Suppressor macrophage treated with lipopolysaccharide for 4 hours (primary cell): ENCODE data around the gene RIN2.
A peak's percentile ranks its signal among the peaks of the same experiment; 100 is the strongest.

Experiments used
- DNase-seq: peaks from one replicate; pipeline ENCODE4 v3.0.0-alpha.2; 2020

The RIN2 gene

DNA sequence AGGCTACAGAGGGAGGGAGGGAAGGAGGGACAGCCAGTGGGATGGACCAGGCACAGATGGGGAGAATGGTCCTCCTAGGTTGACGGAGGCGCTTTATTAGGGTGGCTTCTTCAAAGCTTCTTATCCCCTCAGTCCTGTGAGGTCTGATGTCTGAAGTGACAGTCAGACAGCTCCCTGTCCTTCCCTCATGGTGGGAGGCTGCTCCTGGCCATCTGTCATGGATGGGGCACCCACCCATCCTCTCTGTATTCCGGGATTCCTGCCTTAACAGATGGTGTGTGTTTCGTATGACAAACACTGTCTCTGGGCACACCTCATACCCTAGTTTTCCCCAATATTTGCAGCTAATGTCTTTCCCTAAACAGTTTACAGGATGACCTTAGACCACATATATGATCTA, 7.9 kb downstream of the RIN2 start:
- no peak for DNase-seq

- DNase-seq = no peak
Measured at GRCh38 chr20:19767070-19767469, 9.0 kb downstream of the RIN2 start.

- DNase-seq = no peak
Measured at GRCh38 chr20:19768325-19768842, 10.3 kb downstream of the RIN2 start.

GRCh38 chr20:19769507-19769906, 11.4 kb downstream of the RIN2 start:
- no peak for DNase-seq

DNA sequence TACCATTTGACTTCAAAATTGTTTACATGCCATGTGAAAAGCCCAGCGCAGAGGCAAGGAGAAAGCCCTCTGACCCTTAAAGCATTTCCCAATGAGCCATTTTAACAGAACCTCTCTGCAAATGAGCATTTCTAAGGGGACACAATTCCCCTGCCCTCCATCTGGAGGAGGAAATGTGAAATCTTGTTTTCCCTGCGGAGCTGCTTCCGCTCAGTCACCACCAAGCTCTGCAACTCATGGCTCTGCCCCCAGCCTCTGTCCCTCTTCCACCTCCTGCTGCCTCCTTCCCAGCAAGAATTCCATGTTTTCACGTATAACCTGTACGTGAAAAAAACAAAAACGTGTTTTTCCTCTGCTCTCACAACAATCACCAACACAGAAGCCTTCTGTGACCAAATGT, 12.3 kb downstream of the RIN2 start:
- DNase-seq = no peak

GRCh38 chr20:19771031-19771430, 13.0 kb downstream of the RIN2 start:
- no peak for DNase-seq

DNA sequence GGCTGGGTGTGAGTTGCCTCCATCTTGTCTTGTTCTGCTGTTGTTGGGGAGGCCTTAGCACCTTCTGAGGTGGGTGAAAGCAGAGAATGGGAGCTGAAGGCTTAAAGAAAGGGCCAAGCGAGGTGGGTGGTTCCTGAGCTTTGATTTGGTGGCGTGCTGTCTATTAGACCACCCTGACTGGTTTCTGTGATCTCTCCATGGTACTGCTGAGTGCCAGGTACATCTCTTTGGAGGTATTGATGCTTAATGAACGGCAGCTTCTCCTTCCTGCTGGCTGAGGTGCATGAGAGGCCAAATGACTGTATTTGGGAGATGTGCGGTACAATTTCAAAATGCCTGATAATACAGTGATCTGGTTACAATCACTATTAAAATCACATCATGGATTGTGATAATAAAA, 15.4 kb downstream of the RIN2 start:
- no peak for DNase-seq

DNA sequence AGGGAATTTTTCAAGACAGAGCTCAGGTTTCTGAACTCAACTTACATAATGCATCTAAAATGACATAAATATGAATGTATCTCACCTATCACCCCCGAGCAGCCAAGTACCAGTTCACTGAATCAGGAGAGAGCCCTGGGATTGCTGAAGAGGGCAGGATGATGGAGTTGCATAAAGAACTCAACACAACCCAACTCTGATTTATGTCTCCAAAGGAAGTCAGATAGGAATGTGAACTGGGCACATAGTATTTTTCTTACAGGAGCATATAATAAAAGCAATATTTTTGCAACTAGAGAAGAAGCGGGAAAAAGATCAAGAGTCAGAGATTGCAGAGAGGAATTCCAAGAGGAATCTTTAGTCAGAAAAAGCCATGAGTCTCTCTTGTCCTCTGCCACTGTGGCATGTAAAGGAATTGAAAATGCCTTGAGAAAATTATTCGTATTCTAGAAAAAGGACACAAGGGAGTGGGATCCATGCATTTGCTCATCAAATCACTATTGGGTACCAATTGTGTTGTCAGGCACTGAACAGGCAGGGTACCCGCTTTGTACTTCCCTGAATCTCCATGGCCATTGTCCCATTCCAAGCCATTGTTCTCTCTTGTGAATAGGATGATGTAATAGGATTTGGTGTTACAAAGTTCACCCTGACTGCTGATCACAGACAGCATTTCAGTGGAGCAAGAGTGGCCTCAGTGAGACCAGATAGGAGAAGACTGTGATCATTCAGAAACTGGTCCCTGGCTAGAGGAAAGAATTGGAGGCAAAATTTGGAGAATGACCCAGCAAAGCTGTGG, 16.3 kb downstream of the RIN2 start:
- no peak for DNase-seq

DNA sequence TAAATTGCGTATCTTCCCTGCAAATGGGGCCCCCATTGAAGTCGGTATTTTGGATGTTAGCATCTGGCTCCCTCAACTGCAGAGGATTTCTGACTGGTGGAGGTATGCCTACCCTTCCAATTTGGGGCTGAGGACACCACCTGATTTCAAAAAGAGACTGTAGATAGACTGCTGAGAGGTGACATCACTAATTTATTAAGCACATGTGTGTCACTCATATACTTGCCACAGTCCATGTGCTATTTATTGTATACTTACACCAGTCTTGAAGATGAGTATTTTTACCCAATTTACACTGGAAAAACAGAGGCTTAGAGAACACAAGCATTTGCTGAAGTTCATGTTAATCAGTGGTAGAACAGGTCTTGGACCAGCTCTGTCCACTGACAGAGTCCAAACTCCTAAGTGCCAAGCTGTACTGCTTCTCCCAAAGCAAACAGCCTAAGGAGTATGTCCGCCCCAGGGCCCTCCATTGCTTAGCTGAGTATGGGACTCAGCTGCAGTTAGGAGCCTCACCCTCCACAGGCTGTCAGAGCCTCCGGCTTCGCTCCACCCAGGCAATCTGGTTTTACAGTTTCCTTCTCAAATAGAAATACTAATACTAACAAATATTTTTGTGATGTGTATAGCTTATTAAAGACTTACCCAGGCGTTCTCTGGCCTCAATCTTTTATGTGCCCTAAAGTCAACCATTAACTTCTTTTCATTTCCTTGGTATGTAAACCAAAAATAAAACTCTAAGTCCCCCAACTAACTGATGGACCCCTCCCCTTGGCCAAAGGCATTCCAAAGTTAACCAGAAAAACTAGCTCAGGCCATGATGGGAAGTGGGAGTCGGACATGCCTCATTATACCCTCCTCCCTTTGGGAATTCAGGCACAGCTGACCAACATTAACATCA, 17.5 kb downstream of the RIN2 start:
- no peak for DNase-seq

- DNase-seq = no peak
Measured at GRCh38 chr20:19777315-19777714, 19.3 kb downstream of the RIN2 start.

DNA sequence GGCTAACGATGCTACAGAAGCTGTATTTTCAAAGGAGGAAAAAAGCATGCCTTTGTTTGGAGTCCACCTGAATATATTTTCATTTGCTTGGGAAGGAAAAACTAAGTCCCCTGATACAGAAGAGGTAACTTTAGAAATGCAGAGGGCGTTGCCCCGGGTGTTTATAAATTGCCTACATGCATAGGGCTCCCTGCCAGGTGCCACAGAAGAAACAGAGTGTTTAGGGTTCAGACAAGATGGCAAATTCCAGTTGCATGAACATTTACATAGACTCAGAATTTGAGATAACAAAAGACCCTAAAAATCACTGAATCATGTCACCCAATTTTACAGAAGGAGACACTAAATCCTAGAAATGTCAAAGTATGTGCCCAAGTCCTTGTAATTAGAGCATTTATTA, 19.9 kb downstream of the RIN2 start:
- DNase-seq = no peak

GRCh38 chr20:19778404-19778803, 20.3 kb downstream of the RIN2 start:
- DNase-seq = no peak

DNA sequence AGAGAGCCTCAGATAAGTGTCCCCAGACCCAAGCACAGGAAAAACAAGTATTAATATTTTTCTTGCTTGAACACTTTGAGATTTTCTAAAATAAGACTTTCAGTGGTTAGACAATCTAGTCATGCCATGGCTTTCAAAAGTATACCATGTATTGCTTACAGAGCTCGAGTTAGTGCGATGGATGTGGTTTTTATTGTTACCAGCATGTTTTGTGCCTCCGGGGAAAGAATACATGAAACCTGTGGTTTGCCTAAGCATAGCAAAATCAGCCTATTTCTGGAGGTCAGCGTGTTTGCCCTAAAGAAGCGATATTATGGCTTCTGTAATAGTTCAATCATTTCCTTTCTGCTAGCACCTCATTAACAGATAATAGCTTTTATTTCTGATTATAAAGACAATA, 21.6 kb downstream of the RIN2 start:
- no peak for DNase-seq

GRCh38 chr20:19780261-19780660, 22.2 kb downstream of the RIN2 start:
- DNase-seq = no peak

- DNase-seq = no peak
Measured at GRCh38 chr20:19781235-19781634, 23.2 kb downstream of the RIN2 start.

DNA sequence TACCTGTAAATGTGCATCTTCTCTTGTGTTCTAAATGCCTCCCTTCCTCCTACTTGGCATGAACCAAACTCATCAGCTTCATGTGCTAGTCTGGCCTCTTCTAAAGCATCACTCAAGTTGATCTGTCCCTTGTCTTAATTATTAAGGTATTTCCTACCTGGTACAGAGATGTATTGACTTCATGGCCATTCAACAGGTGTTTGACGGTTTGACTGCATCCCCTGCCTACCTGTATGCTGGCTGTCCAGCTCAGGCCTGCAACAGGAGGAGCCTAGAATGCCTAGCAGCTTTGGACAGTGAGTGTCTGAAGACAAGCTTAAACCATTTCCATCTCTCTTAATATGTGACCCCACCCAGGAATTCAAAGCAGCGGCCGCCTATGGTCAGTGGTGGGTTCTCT, 24.6 kb downstream of the RIN2 start:
- no peak for DNase-seq

GRCh38 chr20:19783966-19784401, 25.9 kb downstream of the RIN2 start:
- no peak for DNase-seq

DNA sequence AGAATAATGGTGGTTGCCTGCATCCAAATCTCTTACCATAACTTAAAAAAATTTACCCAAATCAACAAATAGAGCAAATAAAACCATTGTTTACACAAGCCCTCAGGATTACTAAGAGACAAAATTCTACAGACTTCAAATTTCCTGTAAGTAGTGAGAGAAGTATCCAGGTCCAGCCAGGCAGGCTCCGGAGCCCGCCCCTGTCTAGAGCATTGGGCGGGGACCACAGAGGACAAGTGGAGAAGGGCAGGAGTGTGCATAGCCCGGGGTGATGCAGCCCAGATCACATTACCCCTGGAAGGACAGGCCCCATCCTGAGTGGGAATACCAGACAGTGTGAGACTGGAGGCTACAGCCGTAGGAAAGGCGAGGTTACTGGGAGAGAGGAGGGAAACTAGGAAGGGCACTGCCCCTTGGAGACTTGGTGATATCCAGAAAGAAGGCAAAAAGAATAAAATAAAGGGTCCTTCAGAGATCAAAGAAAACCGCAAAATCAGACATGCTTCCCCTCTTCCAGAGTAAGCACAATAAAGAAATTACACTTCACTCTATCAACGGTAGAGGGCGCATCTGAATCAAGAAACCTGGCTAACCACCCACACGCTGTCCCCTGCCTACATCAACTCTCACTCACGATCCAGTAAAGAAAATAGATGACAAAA, 26.6 kb downstream of the RIN2 start:
- peak; percentile 89 for DNase-seq

- peak; percentile 53 for DNase-seq
Measured at GRCh38 chr20:19785173-19785982, 27.3 kb downstream of the RIN2 start.

- no peak for DNase-seq
Measured at GRCh38 chr20:19785983-19786285, 27.9 kb downstream of the RIN2 start.

GRCh38 chr20:19786311-19786710, 28.3 kb downstream of the RIN2 start:
- peak; percentile 16 for DNase-seq

DNA sequence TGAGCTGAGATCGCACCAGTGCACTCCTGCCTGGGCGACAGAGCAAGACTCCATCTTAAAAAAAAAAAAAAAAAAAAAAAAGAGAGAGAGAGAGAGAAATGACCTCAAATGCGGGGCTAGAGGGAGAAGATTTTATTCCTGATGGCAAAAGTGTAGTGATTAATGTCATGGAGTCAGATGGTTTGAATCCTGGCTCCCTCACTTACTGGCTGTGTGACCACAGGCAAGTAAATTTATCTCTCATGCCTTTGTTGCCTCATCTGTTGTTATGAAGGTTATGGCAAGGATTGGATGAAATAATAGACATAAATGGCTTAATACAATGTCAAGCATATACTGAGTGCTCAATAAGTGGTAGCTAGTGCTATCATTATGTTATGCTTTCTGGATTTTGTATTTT, 29.3 kb downstream of the RIN2 start:
- DNase-seq = no peak

GRCh38 chr20:19789009-19789408, 31.0 kb downstream of the RIN2 start:
- DNase-seq = no peak
